DMS114 treated with DMSO at 0.1 percent for 48 hours (cell line): ENCODE measurements around the gene CFAP206.

ENCODE experiments used
- DNase-seq: peaks from one replicate; lab custom pipeline; 2025; ENCODE audit not compliant: unreplicated experiment; lab: John Stamatoyannopoulos, UW

Gene CFAP206

GRCh38 chr6:87504441-87504840 lies 96.7 kb downstream of the CFAP206 start:
- DNase-seq = no peak
